HepG2 (cell line): ENCODE measurements around the gene ABHD1. TPM values are rescaled to one million over a fixed set of nuclear protein-coding genes. Genes with fewer than 3 reads are reported as not detected.

Experiments
- AHR ChIP-seq: IDR thresholded peaks from 2 replicates; pipeline ENCODE4 v1.6.1; 2018; ENCODE audit warnings: missing genetic modification reagents, missing compliant biosample characterization
- DMAP1 ChIP-seq: IDR thresholded peaks from 2 replicates; pipeline ENCODE4 v1.6.1; 2016
- EP300 ChIP-seq, 3 experiments: sonication (generic) in 1 of 3; formaldehyde crosslinking in 1 of 3; IDR thresholded peaks; 2 replicates each; pipeline versions ENCODE4 v1.5.1 to v1.6.1; 2011 to 2020; ENCODE audit warnings: low read depth in 2 of 3, low read length in 2 of 3, borderline replicate concordance in 1 of 3, improper control_type of control experiment in 1 of 3, mild to moderate bottlenecking in 1 of 3, missing genetic modification reagents in 1 of 3, moderate library complexity in 1 of 3
- GMEB1 ChIP-seq: sonication (generic); formaldehyde crosslinking; IDR thresholded peaks from 2 replicates; pipeline ENCODE4 v1.5.1; 2020; ENCODE audit warnings: missing genetic modification reagents, mild to moderate bottlenecking, borderline replicate concordance
- HNRNPK ChIP-seq: fragments of 200-400 bp; formaldehyde crosslinking; IDR thresholded peaks from 2 replicates; pipeline ENCODE4 v1.6.1; 2018; ENCODE audit warnings: low read length, low read depth, moderate library complexity, mild to moderate bottlenecking; ENCODE audit not compliant: poor library complexity, severe bottlenecking
- KDM5A ChIP-seq: fragments of 200-600 bp; sonication (generic); IDR thresholded peaks from 2 replicates; pipeline ENCODE4 v1.7.0; 2018; ENCODE audit warnings: antibody characterized with exemption, mild to moderate bottlenecking, low read length, borderline replicate concordance
- MED8 ChIP-seq: sonication (generic); formaldehyde crosslinking; IDR thresholded peaks from 2 replicates; pipeline ENCODE4 v1.8.1; 2023; ENCODE audit warnings: mild to moderate bottlenecking, missing genetic modification reagents; ENCODE audit not compliant: insufficient replicate concordance
- MEIS2 ChIP-seq: sonication (generic); formaldehyde crosslinking; IDR thresholded peaks from 2 replicates; pipeline ENCODE4 v1.9.0; 2021; ENCODE audit warnings: mild to moderate bottlenecking, missing genetic modification reagents
- MIER2 ChIP-seq: IDR thresholded peaks from 2 replicates; pipeline ENCODE4 v1.6.1; 2016; ENCODE audit warnings: missing biosample characterization, missing genetic modification reagents
- NR2F6 ChIP-seq, 2 experiments: IDR thresholded peaks; 2 replicates each; pipeline ENCODE4 v1.6.1; 2016; ENCODE audit warnings: antibody characterized with exemption in 1 of 2, mild to moderate bottlenecking in 1 of 2
- NRL ChIP-seq: sonication (generic); formaldehyde crosslinking; IDR thresholded peaks from 2 replicates; pipeline ENCODE4 v1.5.0; 2020; ENCODE audit warnings: missing genetic modification reagents, mild to moderate bottlenecking, moderate library complexity, borderline replicate concordance
- SMARCC2 ChIP-seq: fragments of 450-650 bp; IDR thresholded peaks from 2 replicates; pipeline ENCODE4 v1.6.1; 2017; ENCODE audit warnings: antibody characterized with exemption, mild to moderate bottlenecking
- SNAPC2 ChIP-seq: sonication (generic); formaldehyde crosslinking; IDR thresholded peaks from 2 replicates; pipeline ENCODE4 v1.8.1; 2022; ENCODE audit warnings: mild to moderate bottlenecking, missing genetic modification reagents
- TARDBP ChIP-seq: sonication (generic); formaldehyde crosslinking; IDR thresholded peaks from 2 replicates; pipeline ENCODE4 v1.8.0; 2022; ENCODE audit warnings: mild to moderate bottlenecking, missing genetic modification reagents
- U2AF2 ChIP-seq: fragments of 200-400 bp; formaldehyde crosslinking; IDR thresholded peaks from 2 replicates; pipeline ENCODE4 v1.6.1; 2017; ENCODE audit warnings: low read depth, mild to moderate bottlenecking, low read length
- ZBTB4 ChIP-seq: sonication (generic); formaldehyde crosslinking; IDR thresholded peaks from 2 replicates; pipeline ENCODE4 v1.4.0; 2020; ENCODE audit warnings: missing genetic modification reagents, mild to moderate bottlenecking, borderline replicate concordance
- ZFYVE20 ChIP-seq: sonication (generic); formaldehyde crosslinking; IDR thresholded peaks from 2 replicates; pipeline ENCODE4 v1.8.0; 2023; ENCODE audit warnings: low read depth, mild to moderate bottlenecking, moderate library complexity, missing genetic modification reagents, borderline replicate concordance
- ZIK1 ChIP-seq: sonication (generic); formaldehyde crosslinking; IDR thresholded peaks from 2 replicates; pipeline ENCODE4 v1.5.0; 2020; ENCODE audit warnings: mild to moderate bottlenecking, low read depth, missing genetic modification reagents, borderline replicate concordance
- ZNF280B ChIP-seq: sonication (generic); formaldehyde crosslinking; IDR thresholded peaks from 2 replicates; pipeline ENCODE4 v1.5.0; 2020; ENCODE audit warnings: missing genetic modification reagents, mild to moderate bottlenecking, borderline replicate concordance
- polyA plus RNA-seq, 8 experiments: library from polyadenylated mRNA; depleted of rRNA in 3 of 8; stranded (reverse) in 7 of 8; unstranded in 1 of 8; fragments of >200 nt; fragmentation: Illumina TruSeq in 4 of 8; extraction: Trizol in 4 of 8; gene quantifications; 2 replicates each; pipeline versions ENCODE4 v1.2.1 to v1.2.3, GENCODE V29; 2011 to 2016; ENCODE audit warnings: low read depth in 4 of 8, missing spikeins in 1 of 8, mixed read lengths in 1 of 8; ENCODE audit not compliant: insufficient read depth in 1 of 8
- total RNA-seq, 5 experiments: library from RNA; depleted of rRNA; stranded (reverse); fragments of >200 nt; fragmentation: Illumina TruSeq; extraction: Trizol; gene quantifications; 2 replicates each; pipeline ENCODE4 v1.2.3, GENCODE V29; 2016; ENCODE audit warnings: low read depth in 1 of 5

Gene ABHD1
- total and polyA plus RNA-seq, 2 of the 13 experiments (the other 11 are each of a cell fraction or from before 2014, with no cell fraction given), result 0.04 to 0.81 TPM

GRCh38 chr2:27083410-27084296 is 40.0 kb upstream of the ABHD1 start (continued):
- no peak for TF ChIP-seq MED8
- peak; percentile 16; the same call in 1 of the 2 replicates for TF ChIP-seq AHR
- TF ChIP-seq U2AF2, result no peak
- TF ChIP-seq MIER2 (CRISPR knock-in tag), result no peak
- TF ChIP-seq ZFYVE20, result 0 out of 2 replicates have a peak, but pooled peaks have one; percentile 40
- TF ChIP-seq GMEB1 (CRISPR knock-in tag), result no peak
- TF ChIP-seq ZNF280B (CRISPR knock-in tag), result peak; percentile 14; the same call in 1 of the 2 replicates
- no peak for TF ChIP-seq SMARCC2
- 0 out of 2 replicates have a peak, but pooled peaks have one; percentile 29 for TF ChIP-seq DMAP1
- no peak for TF ChIP-seq NR2F6 (IDR thresholded peaks at IDR 0.05)
- TF ChIP-seq NR2F6 (CRISPR knock-in tag; IDR thresholded peaks at IDR 0.05), result 0 out of 2 replicates have a peak, but pooled peaks have one; percentile 4
- no peak for TF ChIP-seq EP300 (IDR thresholded peaks at IDR 0.05; ENCODE audit: low read depth in 2 of 2, low read length in 2 of 2)
- no peak for TF ChIP-seq EP300 (CRISPR knock-in tag; IDR thresholded peaks at IDR 0.05; ENCODE audit: borderline replicate concordance)
- no peak for TF ChIP-seq TARDBP (CRISPR knock-in tag)
- TF ChIP-seq ZIK1 (CRISPR knock-in tag), result no peak
- no peak for TF ChIP-seq MEIS2 (CRISPR knock-in tag)
- TF ChIP-seq NRL (CRISPR knock-in tag), result no peak
- no peak for TF ChIP-seq ZBTB4 (CRISPR knock-in tag)
- TF ChIP-seq KDM5A, result no peak
- no peak for TF ChIP-seq SNAPC2
- no peak for TF ChIP-seq HNRNPK
